ENCODE measurements around the gene ADAM8. TPM values are rescaled to one million over a fixed set of nuclear protein-coding genes. Genes with fewer than 3 reads are reported as not detected.
"Not testable (repeated sequence)": the region's sequence is repeated elsewhere in the genome, so short reads cannot be mapped to it uniquely, and the experiment has no call there.

ADAM8 gene
- total RNA-seq = 1.5 and 3.1 TPM in 2 replicates

DNA sequence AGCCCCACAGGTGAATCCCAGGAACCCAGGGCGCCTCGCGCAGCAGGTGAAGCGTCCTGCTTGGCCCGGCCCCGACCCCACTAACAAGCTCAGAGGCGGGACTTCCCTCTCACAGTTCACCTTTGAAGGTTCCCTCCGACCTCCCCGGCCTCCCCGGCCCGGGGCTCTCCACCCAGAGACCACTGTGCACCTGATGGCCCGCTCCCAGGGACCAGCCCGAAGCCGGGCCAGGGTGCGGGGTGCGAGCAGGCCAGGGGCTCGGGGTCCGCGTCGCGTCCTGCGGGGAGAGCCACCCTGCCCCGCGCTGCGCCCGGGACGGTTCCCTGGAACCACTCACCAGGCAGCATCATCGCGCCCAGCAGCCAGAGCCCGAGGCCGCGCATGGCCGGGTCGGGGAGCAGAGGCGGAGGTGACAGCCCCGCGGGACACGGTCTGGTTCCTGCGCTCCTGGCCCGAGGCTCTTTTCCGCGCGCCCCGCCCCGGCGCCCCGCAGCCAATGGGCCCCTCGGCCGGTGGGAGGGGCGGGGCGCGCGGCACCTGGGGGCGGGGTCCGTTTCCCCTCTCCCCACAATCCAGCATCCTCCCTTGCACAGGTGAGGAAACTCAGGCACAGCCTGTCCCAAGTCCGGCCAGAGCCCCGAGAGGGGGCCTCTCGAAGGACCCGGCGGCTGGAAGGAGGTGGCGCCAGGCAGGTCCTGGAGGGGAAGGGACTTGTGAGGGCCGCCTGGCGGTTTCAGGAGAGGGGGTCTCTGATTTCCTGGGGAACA lies at the start of gene ADAM8:
Gene ADAM8 (minus strand): TSS at position 434 of the 767 bp plus-strand sequence. CDS start 51 bp downstream, at position 383.
- no peak for DNase-seq (ENCODE audit: extremely low read depth, low read depth, low spot score)

DNA sequence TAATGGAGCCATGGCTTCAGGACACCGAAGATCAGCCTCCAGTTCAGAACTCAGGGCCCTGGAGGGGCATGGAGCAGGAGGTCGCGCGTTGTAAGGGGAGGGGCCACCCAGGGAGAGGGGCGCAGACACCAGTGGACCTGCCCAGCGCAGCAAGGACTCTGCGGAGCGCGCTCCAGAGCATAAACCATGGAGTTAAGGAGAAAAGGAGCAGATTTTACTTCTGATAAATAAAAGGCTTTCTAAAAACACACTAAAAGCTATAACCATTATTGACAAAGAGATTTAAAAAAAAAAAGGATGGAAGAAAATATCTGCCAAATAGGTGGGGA lies 49.5 kb upstream of the ADAM8 start:
- DNase-seq (ENCODE audit: extremely low read depth, low read depth, low spot score) = no peak

DNA sequence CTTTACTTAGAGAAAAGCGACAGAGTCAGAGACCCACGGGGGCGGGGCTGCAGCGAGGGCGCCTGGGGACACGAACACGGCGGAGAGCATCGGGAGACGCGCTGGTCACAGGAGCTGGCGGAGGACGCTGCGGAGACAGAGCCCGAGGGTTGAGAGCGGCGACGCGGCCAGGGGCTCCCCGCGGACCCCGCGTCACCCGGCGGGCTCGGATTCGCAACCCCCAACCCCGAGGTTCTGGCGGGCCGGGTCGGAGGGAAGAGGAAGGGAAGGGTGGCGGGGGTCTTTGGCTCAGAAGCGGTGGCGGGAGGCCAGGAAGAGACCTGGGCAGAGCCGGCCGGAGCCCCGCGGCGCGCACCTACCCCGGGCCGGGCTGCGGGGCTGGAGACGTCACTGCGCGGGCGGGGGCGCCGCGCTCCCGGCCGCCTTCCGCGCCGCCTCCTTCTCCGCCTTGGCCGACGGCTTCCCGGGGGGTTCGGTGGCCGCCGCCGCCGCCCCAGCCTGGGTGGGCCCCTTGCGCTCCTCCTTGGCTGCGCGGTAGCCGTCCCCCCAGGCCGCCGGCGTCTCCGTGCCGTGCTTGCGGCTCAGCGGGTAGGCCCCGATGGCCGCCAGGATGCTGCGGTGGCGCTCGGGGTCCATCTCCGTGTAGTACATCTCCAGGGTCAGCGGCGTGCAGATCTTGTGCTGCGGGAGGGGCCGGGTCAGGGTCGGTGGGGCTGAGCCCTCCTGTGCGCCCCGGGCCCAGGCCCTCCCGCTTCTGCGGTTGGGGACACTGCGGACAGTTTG lies 49.0 kb upstream of the ADAM8 start:
- DNase-seq (ENCODE audit: extremely low read depth, low read depth, low spot score) = no peak

- no peak for DNase-seq (ENCODE audit: extremely low read depth, low read depth, low spot score)
Measured at GRCh38 chr10:133324857-133325260, 48.2 kb upstream of the ADAM8 start.

DNA sequence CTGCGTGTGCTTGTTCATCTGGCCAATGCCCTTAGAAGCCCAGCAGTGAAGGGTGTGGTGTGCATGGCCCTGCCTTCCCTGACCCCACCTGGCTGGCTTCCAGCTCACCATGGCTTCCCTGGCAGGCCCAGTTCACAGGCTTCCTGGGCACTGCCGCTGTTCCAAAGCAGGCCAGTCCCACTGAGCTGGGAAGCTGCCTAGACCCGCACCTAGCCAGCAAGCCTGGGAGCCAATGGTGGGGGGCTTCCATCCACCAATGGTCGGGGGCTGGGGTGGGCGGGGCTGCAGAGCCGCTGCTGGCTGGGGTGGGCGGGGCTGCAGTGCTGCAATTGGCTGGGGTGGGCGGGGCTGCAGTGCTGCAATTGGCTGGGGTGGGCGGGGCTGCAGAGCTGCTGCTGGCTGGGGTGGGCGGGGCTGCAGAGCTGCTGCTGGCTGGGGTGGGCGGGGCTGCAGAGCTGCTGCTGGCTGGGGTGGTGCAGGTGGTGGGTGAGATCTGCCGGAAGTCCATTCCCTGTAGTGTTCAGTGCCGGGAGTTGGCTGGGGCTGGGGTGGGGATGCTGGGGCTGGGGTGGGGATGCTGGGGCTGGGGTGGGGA lies 47.6 kb upstream of the ADAM8 start:
- no peak for DNase-seq (ENCODE audit: extremely low read depth, low read depth, low spot score)

DNA sequence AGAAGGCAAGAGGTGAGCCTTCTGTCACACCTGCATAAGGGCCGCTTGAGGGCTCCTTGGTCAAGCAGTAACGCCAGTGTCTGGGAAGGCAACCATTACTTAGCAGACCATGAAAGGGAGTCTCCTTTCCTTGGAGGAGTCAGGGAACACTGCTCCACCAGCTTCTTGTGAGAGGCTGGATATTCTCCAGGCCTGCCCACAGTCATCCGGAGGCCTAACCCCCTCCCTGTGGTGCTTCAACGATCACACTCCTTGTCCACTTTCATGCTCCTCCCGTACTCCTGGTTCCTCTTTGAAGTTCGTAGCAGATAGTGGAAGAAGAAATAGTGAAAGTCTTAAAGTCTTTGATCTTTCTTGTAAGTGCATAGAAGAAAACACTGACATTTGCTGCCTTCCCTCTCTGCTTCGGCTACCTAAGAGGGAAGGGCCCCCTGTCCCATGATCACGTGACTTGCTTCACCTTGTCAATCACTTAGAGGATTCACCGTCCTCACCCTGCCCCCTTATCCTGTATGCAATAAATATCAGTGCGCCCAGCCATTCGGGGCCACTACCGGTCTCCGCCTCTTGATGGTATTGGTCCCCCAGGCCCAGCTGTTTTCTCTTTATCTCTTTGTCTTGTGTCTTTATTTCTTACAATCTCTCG lies 45.5 kb upstream of the ADAM8 start:
- not testable (repeated sequence) for DNase-seq (ENCODE audit: extremely low read depth, low read depth, low spot score)

DNA sequence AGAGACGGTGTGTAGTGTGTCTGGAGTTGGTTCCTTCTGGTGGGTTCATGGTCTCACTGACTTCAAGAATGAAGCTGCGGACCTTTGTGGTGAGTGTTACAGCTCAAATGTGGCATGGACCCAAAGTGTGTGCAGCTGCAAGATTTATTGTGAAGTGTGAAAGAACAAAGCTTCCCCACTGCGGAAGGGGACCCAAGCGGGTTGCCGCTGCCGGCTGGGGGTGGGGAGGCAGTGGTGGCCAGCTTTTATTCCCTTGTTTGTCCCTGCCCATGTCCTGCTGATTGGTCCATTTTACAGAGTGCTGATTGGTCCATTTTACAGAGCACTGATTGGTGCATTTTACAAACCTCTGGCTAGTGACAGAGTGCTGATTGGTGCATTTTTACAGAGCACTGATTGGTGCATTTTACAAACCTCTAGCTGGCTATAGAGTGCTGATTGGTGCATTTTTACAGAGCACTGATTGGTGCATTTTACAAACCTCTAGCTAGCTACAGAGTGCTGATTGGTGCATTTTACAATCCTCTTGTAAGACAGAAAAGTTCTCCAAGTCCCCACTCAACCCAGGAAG lies 44.3 kb upstream of the ADAM8 start:
- not testable (repeated sequence) for DNase-seq (ENCODE audit: extremely low read depth, low read depth, low spot score)

- DNase-seq (ENCODE audit: extremely low read depth, low read depth, low spot score) = no peak
Measured at GRCh38 chr10:133318494-133319127, 41.9 kb upstream of the ADAM8 start.

GRCh38 chr10:133316732-133317131 lies 40.1 kb upstream of the ADAM8 start:
- DNase-seq (ENCODE audit: extremely low read depth, low read depth, low spot score) = no peak

DNA sequence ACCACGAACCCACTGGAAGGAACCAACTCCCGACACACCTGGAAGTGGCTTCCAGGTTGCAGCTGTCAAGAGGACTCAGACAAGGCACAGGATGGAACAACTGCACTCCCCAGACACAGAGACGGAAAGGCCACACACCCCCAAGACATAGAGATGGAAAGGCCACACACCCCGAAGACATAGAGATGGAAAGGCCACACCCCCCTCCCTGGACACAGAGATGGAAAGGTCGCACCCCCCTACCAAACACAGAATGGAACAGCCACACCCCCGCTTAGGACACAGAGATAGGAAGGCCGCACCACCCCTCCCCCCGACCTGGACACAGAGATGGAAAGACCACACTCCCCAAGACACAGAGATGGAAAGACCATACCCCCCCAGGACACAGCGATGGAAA lies 39.6 kb upstream of the ADAM8 start:
- DNase-seq (ENCODE audit: extremely low read depth, low read depth, low spot score) = no peak

DNA sequence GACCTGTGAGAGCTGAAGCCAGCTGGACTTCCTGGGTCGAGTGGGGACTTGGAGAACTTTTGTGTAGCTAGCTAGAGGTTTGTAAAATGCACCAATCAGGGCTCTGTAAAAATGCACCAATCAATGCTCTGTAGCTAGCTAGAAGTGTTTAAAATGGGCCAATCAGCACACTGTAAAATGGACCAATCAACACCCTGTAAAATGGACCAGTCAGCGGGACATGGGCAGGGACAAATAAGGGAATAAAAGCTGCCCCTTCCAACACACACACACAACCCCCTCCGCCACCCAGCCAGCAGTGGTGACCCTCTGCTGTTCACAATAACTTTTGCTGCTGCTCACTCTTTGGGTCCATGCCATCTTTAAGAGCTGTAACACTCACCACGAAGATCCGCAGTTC lies 39.2 kb upstream of the ADAM8 start:
- DNase-seq (ENCODE audit: extremely low read depth, low read depth, low spot score) = no peak

DNA sequence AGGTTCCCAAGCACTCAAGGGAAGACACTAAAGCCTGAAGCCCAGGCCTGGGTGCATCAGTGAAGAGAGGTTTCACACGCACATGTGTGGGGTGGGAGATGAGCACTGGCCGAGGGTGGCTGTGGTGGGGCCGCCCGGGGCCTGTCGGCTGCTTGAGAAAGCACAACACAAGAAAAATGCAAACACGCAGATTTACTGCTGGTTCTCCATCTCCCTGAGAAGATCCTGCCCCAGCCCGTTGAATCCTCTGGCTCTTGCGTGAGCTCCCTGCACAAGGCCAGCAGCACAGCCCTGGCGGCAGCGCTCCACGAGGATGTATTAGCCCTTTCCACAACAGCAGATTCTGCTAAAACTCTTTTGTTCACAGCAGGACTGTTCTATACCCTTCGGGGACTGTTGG lies 38.2 kb upstream of the ADAM8 start:
- no peak for DNase-seq (ENCODE audit: extremely low read depth, low read depth, low spot score)

DNA sequence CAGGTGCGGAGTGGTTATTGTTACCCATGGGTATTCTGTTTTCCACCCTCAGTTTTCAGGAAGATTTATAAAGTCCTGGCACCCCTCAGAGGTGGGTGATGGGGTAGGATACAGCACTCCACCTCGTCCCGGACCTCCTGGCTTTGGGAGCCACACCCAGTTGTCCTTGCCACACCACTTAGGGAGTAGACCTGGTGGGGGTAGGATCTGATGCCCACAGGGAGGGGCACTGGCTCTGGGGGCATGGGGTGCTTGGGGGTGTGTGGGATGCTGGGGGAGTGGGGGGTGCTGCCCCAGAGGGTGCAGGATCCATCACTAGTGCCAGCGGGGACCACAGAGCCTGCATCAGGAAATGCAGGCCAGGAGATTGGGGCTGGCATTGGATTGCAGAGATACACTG lies 36.5 kb upstream of the ADAM8 start:
- DNase-seq (ENCODE audit: extremely low read depth, low read depth, low spot score) = no peak

GRCh38 chr10:133312769-133313145 lies 36.1 kb upstream of the ADAM8 start:
- DNase-seq (ENCODE audit: extremely low read depth, low read depth, low spot score) = no peak

- DNase-seq (ENCODE audit: extremely low read depth, low read depth, low spot score) = no peak
Measured at GRCh38 chr10:133312016-133312768, 35.5 kb upstream of the ADAM8 start.

DNA sequence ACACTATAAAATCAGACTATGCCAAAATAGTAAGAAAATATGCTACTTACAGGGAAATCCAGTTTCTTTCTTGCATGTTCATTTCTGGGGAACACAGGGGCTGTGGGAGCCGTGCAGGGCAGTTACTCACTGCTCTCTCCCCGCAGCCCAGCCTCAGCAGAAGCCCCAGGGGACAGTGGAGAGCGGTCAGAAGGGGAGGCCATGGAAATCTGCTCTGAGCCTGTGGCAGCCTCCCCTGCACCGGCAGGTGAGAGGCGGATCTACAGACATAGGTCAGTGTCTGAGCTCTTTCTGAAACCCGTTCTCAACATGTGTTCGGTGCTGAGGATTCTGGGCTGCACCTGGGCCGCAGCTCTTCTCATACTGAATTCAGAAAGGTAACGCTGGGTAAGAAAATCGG lies 34.9 kb upstream of the ADAM8 start:
- DNase-seq (ENCODE audit: extremely low read depth, low read depth, low spot score) = no peak

DNA sequence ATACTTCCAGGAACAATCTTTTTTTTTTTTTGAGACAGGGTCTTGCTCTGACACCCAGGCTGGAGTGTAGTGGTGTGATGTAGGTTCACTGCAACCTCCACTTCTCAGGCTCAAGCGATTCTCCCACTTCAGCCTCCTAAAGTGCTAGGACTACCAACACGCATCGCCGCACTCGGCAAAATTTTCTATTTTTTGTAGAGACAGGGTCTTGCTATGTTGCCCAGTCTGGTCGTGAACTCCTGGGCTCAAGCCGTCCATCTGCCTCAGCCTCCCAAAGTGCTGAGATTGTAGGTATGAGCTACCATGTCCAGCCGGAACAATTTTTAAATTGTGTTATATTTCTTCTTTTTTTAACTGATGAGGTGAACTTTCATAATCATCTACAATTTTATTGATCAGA lies 34.1 kb upstream of the ADAM8 start:
- no peak for DNase-seq (ENCODE audit: extremely low read depth, low read depth, low spot score)

- DNase-seq (ENCODE audit: extremely low read depth, low read depth, low spot score) = no peak
Measured at GRCh38 chr10:133310399-133310755, 33.7 kb upstream of the ADAM8 start.

- no peak for DNase-seq (ENCODE audit: extremely low read depth, low read depth, low spot score)
Measured at GRCh38 chr10:133309720-133310398, 33.2 kb upstream of the ADAM8 start.

All from glomerular endothelial cell (primary cell).